WTC11 (cell line): ENCODE data around the gene WIPF3. TPM values are rescaled to one million over a fixed set of nuclear protein-coding genes. Genes with fewer than 3 reads are reported as not detected.

Experiments used
- ATAC-seq: fragments of 200-7000 bp; cut with Tn5 transposase; 2 replicates; pipeline ENCODE4 v1.10.0; 2021; ENCODE audit warnings: mild to moderate bottlenecking, moderate library complexity
- CTCF ChIA-PET: fragments of 300-600 bp; sonication (Branson Sonifier 250); formaldehyde crosslinking; loops from one replicate; lab custom pipeline; 2021; ENCODE audit warnings: antibody characterized with exemption; lab: Charles Lee
- POLR2A ChIA-PET: fragments of 350-600 bp; sonication (Branson Sonifier 250); formaldehyde crosslinking; loops from one replicate; lab custom pipeline; 2021; ENCODE audit warnings: antibody characterized with exemption; lab: Charles Lee
- DNase-seq: peaks from one replicate; pipeline ENCODE4 v3.0.0; 2021; ENCODE audit warnings: low spot score
- H3K27ac Mint-ChIP-seq: 2 replicates; pipeline ENCODE4 v1.8.0; 2021; ENCODE audit warnings: mixed read lengths
- H3K27me3 Mint-ChIP-seq: 2 replicates; pipeline ENCODE4 v1.8.0; 2021; ENCODE audit warnings: low read depth, mild to moderate bottlenecking, moderate library complexity, mixed read lengths
- H3K36me3 Mint-ChIP-seq: 2 replicates; pipeline ENCODE4 v1.8.0; 2021; ENCODE audit warnings: mixed read lengths
- H3K4me1 Mint-ChIP-seq: 2 replicates; pipeline ENCODE4 v1.8.0; 2022; ENCODE audit warnings: mixed read lengths
- H3K4me3 Mint-ChIP-seq: 2 replicates; pipeline ENCODE4 v1.8.0; 2021; ENCODE audit warnings: mild to moderate bottlenecking, moderate library complexity, mixed read lengths
- H3K9me3 Mint-ChIP-seq: 2 replicates; pipeline ENCODE4 v1.8.0; 2021; ENCODE audit warnings: mixed read lengths
- ATF1 ChIP-seq: sonication (generic); formaldehyde crosslinking; IDR thresholded peaks from 2 replicates; pipeline ENCODE4 v1.8.1; 2023; ENCODE audit warnings: mild to moderate bottlenecking, moderate library complexity, missing genetic modification reagents
- ATF3 ChIP-seq: sonication (generic); formaldehyde crosslinking; conservative IDR thresholded peaks from 2 replicates; pipeline ENCODE4 v1.8.1; 2022; ENCODE audit warnings: mild to moderate bottlenecking, missing genetic modification reagents
- ATF6 ChIP-seq: sonication (generic); formaldehyde crosslinking; IDR thresholded peaks from 2 replicates; pipeline ENCODE4 v1.8.1; 2023; ENCODE audit warnings: mild to moderate bottlenecking, missing genetic modification reagents
- CDX4 ChIP-seq: fragments of 250-450 bp; sonication (Bioruptor Pico); IDR thresholded peaks from 2 replicates; pipeline ENCODE4 v1.9.0; 2021; ENCODE audit warnings: moderate library complexity, mild to moderate bottlenecking, inconsistent platforms, borderline replicate concordance
- E2F5 ChIP-seq: sonication (generic); formaldehyde crosslinking; IDR thresholded peaks from 2 replicates; pipeline ENCODE4 v1.8.1; 2022; ENCODE audit warnings: mild to moderate bottlenecking, moderate library complexity, missing genetic modification reagents
- EMX1 ChIP-seq: fragments of 250-450 bp; sonication (Bioruptor Pico); IDR thresholded peaks from 2 replicates; pipeline ENCODE4 v1.8.0; 2021; ENCODE audit warnings: mild to moderate bottlenecking
- ETV6 ChIP-seq: sonication (generic); formaldehyde crosslinking; IDR thresholded peaks from 2 replicates; pipeline ENCODE4 v1.8.1; 2022; ENCODE audit warnings: mild to moderate bottlenecking, missing genetic modification reagents
- FOXK1 ChIP-seq: sonication (generic); formaldehyde crosslinking; IDR thresholded peaks from 2 replicates; pipeline ENCODE4 v1.8.0; 2022; ENCODE audit warnings: mild to moderate bottlenecking, moderate library complexity, missing genetic modification reagents
- GABPB1 ChIP-seq: sonication (generic); formaldehyde crosslinking; IDR thresholded peaks from 2 replicates; pipeline ENCODE4 v1.8.1; 2023; ENCODE audit warnings: mild to moderate bottlenecking, missing genetic modification reagents
- HMGXB4 ChIP-seq: sonication (generic); formaldehyde crosslinking; IDR thresholded peaks from 2 replicates; pipeline ENCODE4 v1.8.1; 2023; ENCODE audit warnings: mild to moderate bottlenecking, moderate library complexity, missing genetic modification reagents
- JAZF1 ChIP-seq: fragments of 250-450 bp; sonication (Bioruptor Pico); IDR thresholded peaks from 2 replicates; pipeline ENCODE4 v1.9.0; 2021; ENCODE audit warnings: moderate library complexity, mild to moderate bottlenecking, inconsistent platforms
- NFE2L1 ChIP-seq: sonication (generic); formaldehyde crosslinking; IDR thresholded peaks from 2 replicates; pipeline ENCODE4 v1.8.1; 2023; ENCODE audit warnings: missing genetic modification reagents
- NFYB ChIP-seq: sonication (generic); formaldehyde crosslinking; conservative IDR thresholded peaks from 2 replicates; pipeline ENCODE4 v1.8.0; 2022; ENCODE audit warnings: low read depth, missing genetic modification reagents
- NR2C2 ChIP-seq: sonication (generic); formaldehyde crosslinking; IDR thresholded peaks from 2 replicates; pipeline ENCODE4 v1.8.0; 2022; ENCODE audit warnings: mild to moderate bottlenecking, missing genetic modification reagents
- STAT6 ChIP-seq: sonication (generic); formaldehyde crosslinking; conservative IDR thresholded peaks from 2 replicates; pipeline ENCODE4 v1.8.1; 2023; ENCODE audit warnings: mild to moderate bottlenecking, low read depth, missing genetic modification reagents, moderate library complexity
- TCF7 ChIP-seq: sonication (generic); formaldehyde crosslinking; IDR thresholded peaks from 2 replicates; pipeline ENCODE4 v1.8.0; 2022; ENCODE audit warnings: mild to moderate bottlenecking, low read depth, missing genetic modification reagents, moderate library complexity
- TP53 ChIP-seq: sonication (generic); formaldehyde crosslinking; IDR thresholded peaks from 2 replicates; pipeline ENCODE4 v1.8.1; 2023; ENCODE audit warnings: mild to moderate bottlenecking, missing genetic modification reagents
- USF1 ChIP-seq: sonication (generic); formaldehyde crosslinking; IDR thresholded peaks from 2 replicates; pipeline ENCODE4 v1.8.0; 2022; ENCODE audit warnings: mild to moderate bottlenecking, missing genetic modification reagents
- ZNF121 ChIP-seq: sonication (generic); formaldehyde crosslinking; IDR thresholded peaks from 2 replicates; pipeline ENCODE4 v1.8.0; 2023; ENCODE audit warnings: missing genetic modification reagents
- ZNF138 ChIP-seq: sonication (generic); formaldehyde crosslinking; conservative IDR thresholded peaks from 2 replicates; pipeline ENCODE4 v1.8.1; 2022; ENCODE audit warnings: mild to moderate bottlenecking, moderate library complexity, missing genetic modification reagents
- ZNF219 ChIP-seq: sonication (generic); formaldehyde crosslinking; IDR thresholded peaks from 2 replicates; pipeline ENCODE4 v1.8.0; 2023; ENCODE audit warnings: missing genetic modification reagents, mild to moderate bottlenecking, borderline replicate concordance
- ZNF263 ChIP-seq: sonication (generic); formaldehyde crosslinking; IDR thresholded peaks from 2 replicates; pipeline ENCODE4 v1.8.1; 2022; ENCODE audit warnings: low read depth, mild to moderate bottlenecking, moderate library complexity, missing genetic modification reagents
- ZNF396 ChIP-seq: fragments of 250-450 bp; sonication (Bioruptor Pico); IDR thresholded peaks from 2 replicates; pipeline ENCODE4 v1.8.0; 2021; ENCODE audit warnings: mild to moderate bottlenecking, moderate library complexity, borderline replicate concordance
- ZNF416 ChIP-seq: fragments of 250-450 bp; sonication (Bioruptor Pico); IDR thresholded peaks from 2 replicates; pipeline ENCODE4 v1.9.0; 2021; ENCODE audit warnings: mild to moderate bottlenecking, inconsistent platforms
- ZNF423 ChIP-seq: fragments of 250-450 bp; sonication (Bioruptor Pico); IDR thresholded peaks from 2 replicates; pipeline ENCODE4 v2.1.2; 2022; ENCODE audit warnings: mild to moderate bottlenecking, moderate library complexity
- ZSCAN18 ChIP-seq: fragments of 250-450 bp; sonication (Bioruptor Pico); IDR thresholded peaks from 2 replicates; pipeline ENCODE4 v2.1.2; 2022; ENCODE audit warnings: mild to moderate bottlenecking, moderate library complexity
- total RNA-seq: library from RNA; stranded (reverse); gene quantifications from 3 replicates; pipeline ENCODE4 v1.2.3, GENCODE V29; 2021

The WIPF3 gene
- total RNA-seq, 1 experiment from 2014 or later = 9.9 TPM

- POLR2A ChIA-PET = no interaction called here
- TF ChIP-seq USF1 (CRISPR knock-in tag) (no peak), ZNF138 (CRISPR knock-in tag) (no peak), E2F5 (CRISPR knock-in tag) (no peak), ZNF263 (CRISPR knock-in tag) (no peak), TP53 (no peak), ZNF121 (CRISPR knock-in tag) (no peak), NFYB (CRISPR knock-in tag) (no peak), CDX4 (no peak), ZNF423 (CRISPR knock-in tag) (no peak), ETV6 (CRISPR knock-in tag) (no peak), ZNF396 (CRISPR knock-in tag) (no peak), NR2C2 (CRISPR knock-in tag) (no peak), STAT6 (no peak), NFE2L1 (CRISPR knock-in tag) (no peak), HMGXB4 (no peak), ZNF219 (no peak), EMX1 (CRISPR knock-in tag) (no peak)
- TF ChIP-seq, all 79 proteins: peak for 0
- DNase-seq = no peak
- CTCF ChIA-PET = interaction anchor here (0.5 to 2.4 kb wide), 2 partner anchors 38 to 208 kb away, joined by 3 to 6 read pairs; no protein-coding TSS in a partner anchor
- Mint-ChIP-seq H3K9me3 (no peaks in the 10 kb centered on the region), H3K4me3 (no peak overlapping the region), H3K27me3 (no peaks in the 10 kb centered on the region), H3K27ac (no peak overlapping the region), H3K36me3 (no peaks in the 10 kb centered on the region), H3K4me1 (peaks cover 23% of the 10 kb centered on the region)
- ATAC-seq = 0 out of 2 replicates have a peak, but pooled peaks have one; percentile 34
Observed at GRCh38 chr7:29843726-29844125, 37.4 kb downstream of the WIPF3 start.

- ChIA-PET POLR2A (no interaction called here), CTCF (interaction anchor here (2.4 kb wide), 1 partner anchor 37 kb away, joined by 6 read pairs; no protein-coding TSS in a partner anchor)
- H3K27ac Mint-ChIP-seq = no peak overlapping the region
- no peak for ATAC-seq
- H3K27me3 Mint-ChIP-seq = no peaks in the 10 kb centered on the region
- H3K4me1 Mint-ChIP-seq = peaks cover 23% of the 10 kb centered on the region
- H3K36me3 Mint-ChIP-seq = no peaks in the 10 kb centered on the region
- H3K4me3 Mint-ChIP-seq = no peak overlapping the region
- no peak for DNase-seq
- no peaks in the 10 kb centered on the region for H3K9me3 Mint-ChIP-seq
- TF ChIP-seq NFE2L1 (CRISPR knock-in tag) (no peak), FOXK1 (CRISPR knock-in tag) (no peak), JAZF1 (CRISPR knock-in tag) (no peak), GABPB1 (CRISPR knock-in tag) (no peak), ZSCAN18 (no peak), ATF6 (no peak), ZNF416 (CRISPR knock-in tag) (no peak), NR2C2 (CRISPR knock-in tag) (no peak), TCF7 (CRISPR knock-in tag) (no peak), ATF1 (CRISPR knock-in tag) (no peak), ATF3 (no peak), NFYB (CRISPR knock-in tag) (no peak)
Observed at GRCh38 chr7:29844559-29844958, 38.3 kb downstream of the WIPF3 start.
